Neutrophil (primary cell): ENCODE data around the gene SNX14.
"Not testable (repeated sequence)": the region's sequence is repeated elsewhere in the genome, so short reads cannot be mapped to it uniquely, and the experiment has no call there.

Experiments used
- H3K27ac ChIP-seq: fragments of 200-600 bp; sonication (generic); 2 replicates; pipeline ENCODE4 v1.5.1; 2016; ENCODE audit warnings: mild to moderate bottlenecking, moderate library complexity
- H3K27me3 ChIP-seq: fragments of 200-600 bp; sonication (generic); 2 replicates; pipeline ENCODE4 v1.6.0; 2016; ENCODE audit warnings: mild to moderate bottlenecking
- H3K36me3 ChIP-seq: fragments of 200-600 bp; sonication (generic); 2 replicates; pipeline ENCODE4 v1.5.1; 2017
- H3K4me1 ChIP-seq, 2 experiments: fragments of 200-600 bp in 1 of 2; sonication (generic) in 1 of 2; 1 replicate in 1 of 2; 2 replicates in 1 of 2; pipeline versions ENCODE4 v1.5.1 to v1.6.1; 2013 to 2016; ENCODE audit warnings: low read depth in 1 of 2, low read length in 1 of 2, mild to moderate bottlenecking in 1 of 2, moderate library complexity in 1 of 2; ENCODE audit not compliant: control insufficient read depth in 1 of 2, insufficient read depth in 1 of 2
- H3K4me3 ChIP-seq, 2 experiments: fragments of 200-600 bp in 1 of 2; sonication (generic) in 1 of 2; 1 replicate in 1 of 2; 2 replicates in 1 of 2; pipeline ENCODE4 v1.5.1; 2013 to 2016; ENCODE audit warnings: low read depth in 1 of 2, low read length in 1 of 2, mild to moderate bottlenecking in 1 of 2, moderate library complexity in 1 of 2
- H3K9me3 ChIP-seq: fragments of 200-600 bp; sonication (generic); 2 replicates; pipeline ENCODE4 v1.5.1; 2016
- TF ChIP-seq, protein P1 (sequence below): fragments of 200-600 bp; sonication (generic); IDR thresholded peaks from 2 replicates; pipeline ENCODE4 v1.5.1; 2016; ENCODE audit warnings: antibody characterized with exemption

SNX14 gene

DNA sequence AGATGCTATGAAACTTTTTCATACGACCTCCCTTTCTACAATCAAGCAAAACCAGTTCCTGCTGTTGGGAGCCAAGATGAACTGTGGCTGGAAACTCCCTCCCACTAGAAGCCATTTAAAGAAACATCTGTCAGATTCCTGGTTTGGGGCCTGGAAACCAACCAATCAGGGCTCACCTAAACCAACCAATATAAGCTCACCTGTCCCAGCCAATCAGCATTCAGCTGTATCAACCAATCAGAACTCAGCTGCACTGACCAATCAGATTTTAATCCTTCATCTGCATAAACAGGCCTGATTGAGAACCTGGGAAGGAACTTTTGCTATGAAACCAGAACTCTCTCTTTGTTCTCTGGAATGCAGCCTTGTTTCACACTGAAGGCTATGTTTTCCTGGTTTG lies 42.4 kb downstream of the SNX14 start:
- Histone ChIP-seq H3K27me3 (no peaks in the 10 kb centered on the region), H3K27ac (no peak overlapping the region), H3K4me3 (no peak overlapping the region), H3K9me3 (no peaks in the 10 kb centered on the region), H3K36me3 (peaks cover 46% of the 10 kb centered on the region), H3K4me1 (no peaks in the 10 kb centered on the region)
- TF ChIP-seq, protein P1, sequence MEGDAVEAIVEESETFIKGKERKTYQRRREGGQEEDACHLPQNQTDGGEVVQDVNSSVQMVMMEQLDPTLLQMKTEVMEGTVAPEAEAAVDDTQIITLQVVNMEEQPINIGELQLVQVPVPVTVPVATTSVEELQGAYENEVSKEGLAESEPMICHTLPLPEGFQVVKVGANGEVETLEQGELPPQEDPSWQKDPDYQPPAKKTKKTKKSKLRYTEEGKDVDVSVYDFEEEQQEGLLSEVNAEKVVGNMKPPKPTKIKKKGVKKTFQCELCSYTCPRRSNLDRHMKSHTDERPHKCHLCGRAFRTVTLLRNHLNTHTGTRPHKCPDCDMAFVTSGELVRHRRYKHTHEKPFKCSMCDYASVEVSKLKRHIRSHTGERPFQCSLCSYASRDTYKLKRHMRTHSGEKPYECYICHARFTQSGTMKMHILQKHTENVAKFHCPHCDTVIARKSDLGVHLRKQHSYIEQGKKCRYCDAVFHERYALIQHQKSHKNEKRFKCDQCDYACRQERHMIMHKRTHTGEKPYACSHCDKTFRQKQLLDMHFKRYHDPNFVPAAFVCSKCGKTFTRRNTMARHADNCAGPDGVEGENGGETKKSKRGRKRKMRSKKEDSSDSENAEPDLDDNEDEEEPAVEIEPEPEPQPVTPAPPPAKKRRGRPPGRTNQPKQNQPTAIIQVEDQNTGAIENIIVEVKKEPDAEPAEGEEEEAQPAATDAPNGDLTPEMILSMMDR = no peak

DNA sequence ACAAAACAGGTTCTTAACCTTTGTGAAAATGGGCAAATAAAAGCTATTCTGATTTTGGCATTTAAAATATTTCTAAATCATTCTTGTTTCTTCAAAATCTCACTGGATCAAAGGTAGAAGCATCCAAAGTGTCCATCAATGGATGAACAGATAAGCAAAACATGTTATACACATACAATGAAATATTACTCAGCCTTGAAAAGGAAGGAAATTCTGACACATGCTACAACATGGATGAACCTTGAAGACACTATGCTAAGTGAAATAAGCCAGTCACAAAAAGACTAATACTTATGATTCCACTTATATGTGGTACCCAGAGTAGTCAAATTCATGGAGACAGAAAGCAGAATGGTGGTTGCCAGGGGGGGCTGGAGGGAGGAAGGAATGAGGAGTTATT lies 45.9 kb downstream of the SNX14 start:
- no peaks in the 10 kb centered on the region for H3K4me1 ChIP-seq
- no peak overlapping the region for H3K4me3 ChIP-seq
- no peaks in the 10 kb centered on the region for H3K27me3 ChIP-seq
- no peak overlapping the region for H3K27ac ChIP-seq
- peaks cover 58% of the 10 kb centered on the region for H3K36me3 ChIP-seq
- TF ChIP-seq, protein P1 = no peak
- no peaks in the 10 kb centered on the region for H3K9me3 ChIP-seq

DNA sequence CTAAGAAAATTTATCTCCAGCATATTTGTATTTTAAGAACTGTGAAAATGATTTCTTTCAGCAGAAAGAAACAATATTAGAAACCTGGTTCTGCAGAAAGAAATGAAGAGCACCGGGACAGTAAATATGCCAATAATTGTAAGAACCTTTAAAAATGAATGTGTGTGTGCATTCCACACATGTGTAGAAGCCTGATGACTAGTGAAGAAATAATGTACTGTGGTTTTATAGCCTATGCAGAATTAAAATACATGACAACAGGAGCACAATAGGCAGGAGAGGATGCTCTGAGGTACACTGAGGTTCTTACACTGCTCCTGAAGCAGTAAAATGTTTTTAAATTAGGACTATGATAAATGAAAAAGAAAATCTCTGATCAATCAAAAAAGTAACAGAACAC lies 48.9 kb downstream of the SNX14 start:
- no peak overlapping the region for H3K4me3 ChIP-seq
- H3K27me3 ChIP-seq = no peaks in the 10 kb centered on the region
- H3K36me3 ChIP-seq = peaks cover 79% of the 10 kb centered on the region
- H3K9me3 ChIP-seq = no peaks in the 10 kb centered on the region
- TF ChIP-seq, protein P1 = no peak
- H3K4me1 ChIP-seq = no peaks in the 10 kb centered on the region
- no peak overlapping the region for H3K27ac ChIP-seq

DNA sequence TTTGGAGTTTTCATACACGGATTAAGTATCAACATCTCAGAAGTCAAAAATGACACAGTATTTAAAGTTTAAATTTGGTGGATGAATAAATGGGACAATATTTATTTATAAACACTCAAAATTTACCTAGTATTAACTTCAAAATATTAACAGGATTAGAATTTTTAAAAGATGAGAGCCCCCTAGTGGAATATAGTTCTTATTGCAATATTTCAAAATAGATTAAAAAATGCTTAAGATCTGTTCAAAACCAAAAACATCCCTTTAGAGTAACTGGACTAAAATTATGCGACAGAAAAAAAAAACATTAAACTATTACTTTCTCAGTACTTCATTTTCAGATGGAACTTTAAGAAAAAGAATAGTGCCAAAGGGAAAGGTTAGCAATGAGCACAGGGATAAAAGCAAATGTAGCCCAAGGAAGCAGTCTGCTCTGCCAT lies 56.6 kb downstream of the SNX14 start:
- TF ChIP-seq, protein P1 = peak; percentile 48
- Histone ChIP-seq H3K4me1 (no peaks in the 10 kb centered on the region), H3K27me3 (no peaks in the 10 kb centered on the region), H3K27ac (no peak overlapping the region), H3K4me3 (no peak overlapping the region), H3K36me3 (peaks cover 67% of the 10 kb centered on the region), H3K9me3 (no peaks in the 10 kb centered on the region)

DNA sequence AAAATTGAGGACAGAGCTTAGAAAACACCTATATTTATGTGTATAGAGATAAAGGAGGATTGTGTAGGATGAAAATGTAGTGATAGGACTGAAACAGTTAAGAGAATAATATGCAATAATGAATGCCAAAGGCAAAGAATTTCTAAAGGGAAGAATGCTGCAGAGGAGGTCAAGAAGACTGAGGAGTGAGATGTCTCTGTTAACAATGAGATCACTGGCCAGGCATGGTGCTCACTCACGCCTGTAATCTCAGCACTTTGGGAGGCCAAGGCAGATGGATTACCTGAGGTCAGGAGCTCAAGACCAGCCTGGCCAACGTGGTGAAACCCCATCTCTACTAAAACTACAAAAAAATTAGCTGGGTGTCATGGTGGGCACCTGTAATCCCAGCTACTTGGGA lies 69.4 kb downstream of the SNX14 start:
- H3K9me3 ChIP-seq, H3K4me3 ChIP-seq, H3K4me1 ChIP-seq, H3K27ac ChIP-seq, H3K27me3 ChIP-seq: not testable (repeated sequence)
- peaks cover 77% of the 10 kb centered on the region for H3K36me3 ChIP-seq

DNA sequence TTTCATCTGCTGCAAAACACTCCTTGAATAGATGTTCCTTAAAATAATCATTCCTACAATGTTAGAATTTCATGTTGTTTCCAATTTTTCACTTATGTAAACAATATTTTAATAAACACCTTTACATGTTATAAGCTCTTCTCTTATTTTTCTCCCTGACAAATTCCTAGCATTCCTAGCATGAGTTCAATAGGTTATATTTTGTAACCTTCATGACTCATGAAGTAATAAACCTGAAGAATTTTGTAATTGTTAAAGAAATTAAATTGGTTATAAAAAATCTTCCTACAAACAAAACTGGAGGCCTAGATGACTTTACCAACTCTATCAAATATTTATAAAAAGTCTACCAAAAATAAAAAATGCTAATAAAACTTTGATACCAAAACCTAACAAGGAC lies 77.5 kb downstream of the SNX14 start:
- Histone ChIP-seq H3K4me3 (no peak overlapping the region), H3K9me3 (no peaks in the 10 kb centered on the region), H3K4me1 (no peaks in the 10 kb centered on the region), H3K36me3 (peaks cover 76% of the 10 kb centered on the region), H3K27ac (no peak overlapping the region), H3K27me3 (no peaks in the 10 kb centered on the region)
- TF ChIP-seq, protein P1 = no peak
